H9 (cell line): ENCODE results near the gene HCFC1. TPM values are rescaled to one million over a fixed set of nuclear protein-coding genes. Genes with fewer than 3 reads are reported as not detected.

Experiments used
- DNase-seq: peaks from one replicate; pipeline ENCODE4 v3.0.0-alpha.2; 2017
- H2AFZ ChIP-seq: one replicate; pipeline ENCODE4 v1.6.1; 2013; ENCODE audit warnings: mild to moderate bottlenecking, low read length, control low read depth, moderate library complexity
- H2AK5ac ChIP-seq: 2 replicates; pipeline ENCODE4 v1.6.1; 2013; ENCODE audit warnings: low read length, control low read depth, mixed read lengths; ENCODE audit not compliant: insufficient read length
- H2BK120ac ChIP-seq: one replicate; pipeline ENCODE4 v1.6.1; 2013; ENCODE audit warnings: low read depth, mild to moderate bottlenecking, low read length, control low read depth, inconsistent platforms; ENCODE audit not compliant: poor library complexity, severe bottlenecking
- H2BK12ac ChIP-seq: 2 replicates; pipeline ENCODE4 v1.6.1; 2013; ENCODE audit warnings: low read length, control low read depth, mixed read lengths, low read depth; ENCODE audit not compliant: insufficient read length
- H2BK15ac ChIP-seq: 2 replicates; pipeline ENCODE4 v1.6.1; 2013; ENCODE audit warnings: low read depth, low read length, control low read depth
- H2BK20ac ChIP-seq: one replicate; pipeline ENCODE4 v1.6.1; 2013; ENCODE audit warnings: low read depth, mild to moderate bottlenecking, low read length, control low read depth, inconsistent platforms; ENCODE audit not compliant: poor library complexity, severe bottlenecking
- H2BK5ac ChIP-seq: 2 replicates; pipeline ENCODE4 v1.6.1; 2013; ENCODE audit warnings: low read length, control low read depth, mixed read lengths; ENCODE audit not compliant: insufficient read length
- H3K14ac ChIP-seq: 2 replicates; pipeline ENCODE4 v1.6.1; 2013; ENCODE audit warnings: low read length, control low read depth; ENCODE audit not compliant: insufficient read depth
- H3K18ac ChIP-seq: 2 replicates; pipeline ENCODE4 v1.6.1; 2013; ENCODE audit warnings: low read depth, mild to moderate bottlenecking, mixed read lengths, low read length, control low read depth; ENCODE audit not compliant: insufficient read length
- H3K23ac ChIP-seq: 2 replicates; pipeline ENCODE4 v1.6.1; 2013; ENCODE audit warnings: low read length, control low read depth, mixed read lengths, low read depth; ENCODE audit not compliant: insufficient read length
- H3K23me2 ChIP-seq: 2 replicates; pipeline ENCODE4 v1.6.1; 2013; ENCODE audit warnings: low read depth, mild to moderate bottlenecking, mixed read lengths, low read length, control low read depth; ENCODE audit not compliant: insufficient read length, poor library complexity, severe bottlenecking
- H3K27ac ChIP-seq: 2 replicates; pipeline ENCODE4 v1.5.1; 2013; ENCODE audit warnings: low read length, control low read depth, mixed read lengths, low read depth; ENCODE audit not compliant: insufficient read length
- H3K27me3 ChIP-seq: 2 replicates; pipeline ENCODE4 v1.6.1; 2013; ENCODE audit warnings: low read length, control low read depth, inconsistent platforms; ENCODE audit not compliant: insufficient read depth
- H3K4ac ChIP-seq: 2 replicates; pipeline ENCODE4 v1.6.1; 2013; ENCODE audit warnings: low read depth, mild to moderate bottlenecking, control low read depth, inconsistent platforms, low read length, moderate library complexity
- H3K4me1 ChIP-seq: 2 replicates; pipeline ENCODE4 v1.6.1; 2013; ENCODE audit warnings: low read length, control low read depth, inconsistent platforms; ENCODE audit not compliant: insufficient read depth
- H3K4me2 ChIP-seq: 2 replicates; pipeline ENCODE4 v1.6.1; 2013; ENCODE audit warnings: low read length, control low read depth, mixed read lengths; ENCODE audit not compliant: insufficient read length, insufficient read depth
- H3K56ac ChIP-seq: 2 replicates; pipeline ENCODE4 v1.6.1; 2013; ENCODE audit warnings: low read depth, mild to moderate bottlenecking, mixed read lengths, low read length, control low read depth; ENCODE audit not compliant: insufficient read length
- H3K79me1 ChIP-seq: 2 replicates; pipeline ENCODE4 v1.6.1; 2013; ENCODE audit warnings: low read depth, mild to moderate bottlenecking, moderate library complexity, low read length, control low read depth, inconsistent platforms; ENCODE audit not compliant: insufficient read depth, poor library complexity, severe bottlenecking
- H3K79me2 ChIP-seq: 2 replicates; pipeline ENCODE4 v1.6.1; 2013; ENCODE audit warnings: low read length, control low read depth, inconsistent platforms; ENCODE audit not compliant: insufficient read depth
- H3K9ac ChIP-seq: 2 replicates; pipeline ENCODE4 v1.6.1; 2013; ENCODE audit warnings: low read length, control low read depth, mixed read lengths; ENCODE audit not compliant: insufficient read length; ENCODE audit errors: extremely low read depth
- H3K9me3 ChIP-seq: one replicate; pipeline ENCODE4 v1.6.1; 2013; ENCODE audit warnings: low read depth, low read length, inconsistent platforms; ENCODE audit not compliant: control insufficient read depth
- H3T11ph ChIP-seq: one replicate; pipeline ENCODE4 v1.6.1; 2013; ENCODE audit warnings: mild to moderate bottlenecking, low read length, control low read depth, inconsistent platforms
- H4K20me1 ChIP-seq: one replicate; pipeline ENCODE4 v1.6.1; 2013; ENCODE audit not compliant: control insufficient read depth, insufficient read length, insufficient read depth
- H4K5ac ChIP-seq: 2 replicates; pipeline ENCODE4 v1.6.1; 2013; ENCODE audit warnings: low read depth, mild to moderate bottlenecking, mixed read lengths, low read length, control low read depth; ENCODE audit not compliant: insufficient read length
- H4K8ac ChIP-seq: replicated peaks from 2 replicates; pipeline ENCODE4 v1.6.1; 2013; ENCODE audit warnings: low read length, control low read depth, mixed read lengths, low read depth; ENCODE audit not compliant: insufficient read length
- H4K91ac ChIP-seq: 2 replicates; pipeline ENCODE4 v1.6.1; 2013; ENCODE audit warnings: low read depth, mild to moderate bottlenecking, moderate library complexity, mixed read lengths, low read length, control low read depth; ENCODE audit not compliant: insufficient read length
- H3K27ac Mint-ChIP-seq, 3 experiments: 2 replicates in 2 of 3; 3 replicates in 1 of 3; pipeline ENCODE4 v1.8.0; 2020 to 2021; ENCODE audit warnings: mixed read lengths in 3 of 3, mild to moderate bottlenecking in 1 of 3, moderate library complexity in 1 of 3
- H3K27me3 Mint-ChIP-seq: 2 replicates; pipeline ENCODE4 v1.8.0; 2021; ENCODE audit warnings: low read depth, mild to moderate bottlenecking, moderate library complexity, mixed read lengths
- H3K36me3 Mint-ChIP-seq, 3 experiments: 2 replicates in 2 of 3; 3 replicates in 1 of 3; pipeline ENCODE4 v1.8.0; 2020 to 2021; ENCODE audit warnings: low read depth in 3 of 3, mixed read lengths in 3 of 3; ENCODE audit not compliant: insufficient read depth in 1 of 3
- H3K4me1 Mint-ChIP-seq, 2 experiments: 2 replicates each; pipeline ENCODE4 v1.8.0; 2020; ENCODE audit warnings: mixed read lengths in 2 of 2
- H3K4me3 Mint-ChIP-seq, 2 experiments: 2 replicates in 1 of 2; 3 replicates in 1 of 2; pipeline ENCODE4 v1.8.0; 2020 to 2021; ENCODE audit warnings: mild to moderate bottlenecking in 2 of 2, mixed read lengths in 2 of 2, moderate library complexity in 1 of 2
- H3K9me3 Mint-ChIP-seq, 2 experiments: 2 replicates in 1 of 2; 3 replicates in 1 of 2; pipeline ENCODE4 v1.8.0; 2020; ENCODE audit warnings: mild to moderate bottlenecking in 2 of 2, mixed read lengths in 2 of 2, moderate library complexity in 1 of 2
- CTCF ChIP-seq: fragments of 200-600 bp; sonication (generic); conservative IDR thresholded peaks from 3 replicates; pipeline ENCODE4 v1.8.0; 2021; ENCODE audit warnings: antibody characterized with exemption, mild to moderate bottlenecking
- WGBS: extraction: QIAGEN DNeasy Blood & Tissue Kit; methylation state at CpG from one replicate; pipeline ENCODE4 v1.1.7; 2013; ENCODE audit warnings: missing lambda C conversion rate, low lambda C conversion rate, mixed read lengths; ENCODE audit not compliant: insufficient read length; ENCODE audit errors: extremely low coverage; 5-methylcytosine and 5-hydroxymethylcytosine counted together
- total RNA-seq: library from RNA; stranded (reverse); gene quantifications from 2 replicates; pipeline ENCODE4 v1.2.1, GENCODE V29; 2021

HCFC1 gene
- total RNA-seq, 1 experiment from 2014 or later: 144 TPM

GRCh38 chrX:153903991-153904957 is 67.3 kb downstream of the HCFC1 start, which contains the start of gene AVPR2:
Gene AVPR2, plus strand, starts transcription at chrX:153904673. Its CDS starts 473 bp downstream, at chrX:153905146.
- Histone ChIP-seq H3K9me3 (peaks cover 11% of the 10 kb centered on the region), H3K9ac (no peak within 1 kb of the TSS), H2BK12ac (no peak within 1 kb of the TSS), H3K4ac (no peak within 1 kb of the TSS), H2BK20ac (no peak within 1 kb of the TSS), H3K23me2 (no peaks in the 10 kb centered on the region), H3K79me1 (no peaks in the 10 kb centered on the region), H3K27ac (no peak within 1 kb of the TSS), H2AFZ (no peak within 1 kb of the TSS), H4K5ac (no peak within 1 kb of the TSS), H4K20me1 (no peaks in the 10 kb centered on the region), H3K79me2 (no peaks in the 10 kb centered on the region), H2BK5ac (no peak within 1 kb of the TSS), H2BK120ac (no peak within 1 kb of the TSS), H2AK5ac (no peak within 1 kb of the TSS), H4K91ac (no peak within 1 kb of the TSS), H3K23ac (no peak within 1 kb of the TSS), H3K14ac (0 out of 2 replicates have a peak within 1 kb of the TSS, but pooled peaks have one; percentile 6), H3K56ac (no peak within 1 kb of the TSS), H3K18ac (peak within 1 kb of the TSS; percentile 77), H3K4me2 (no peak within 1 kb of the TSS), H3T11ph (no peak within 1 kb of the TSS), H3K27me3 (no peaks in the 10 kb centered on the region), H4K8ac (no peak within 1 kb of the TSS), H2BK15ac (no peak within 1 kb of the TSS), H3K4me1 (no peaks in the 10 kb centered on the region)
- TF ChIP-seq CTCF: no peak
- H3K27me3 Mint-ChIP-seq: no peaks in the 10 kb centered on the region; the same call in 1 of the 2 replicates
- DNase-seq: peak; percentile 44
- no peak within 1 kb of the TSS; a peak in 1 of 5 replicates for H3K4me3 Mint-ChIP-seq
- no peak within 1 kb of the TSS; a peak in 1 of 7 replicates for H3K27ac Mint-ChIP-seq
- peaks cover 4 to 18% (median 4%) of the 10 kb centered on the region in 3 experiments; a peak in 5 of 7 replicates for H3K36me3 Mint-ChIP-seq
- no CpG with 5 or more reads among the region's 26 CpGs for WGBS
- H3K9me3 Mint-ChIP-seq: peaks cover 61 to 67% of the 10 kb centered on the region in 2 experiments
- peaks cover 5 to 24% of the 10 kb centered on the region in 2 experiments for H3K4me1 Mint-ChIP-seq
